HCT116 (cell line): ENCODE measurements around the gene DEFB132.

Experiments used
- CEBPB ChIP-seq: IDR thresholded peaks from 2 replicates; pipeline ENCODE4 v1.6.1; 2012; ENCODE audit warnings: low read depth
- CTCF ChIP-seq, 3 experiments: fragments of 200-600 bp in 1 of 3; sonication (generic) in 1 of 3; IDR thresholded peaks in 2 of 3; conservative IDR thresholded peaks in 1 of 3; 2 replicates each; pipeline ENCODE4 v1.5.1; 2012 to 2017; ENCODE audit warnings: low read depth in 2 of 3, low read length in 2 of 3, antibody characterized with exemption in 1 of 3, borderline replicate concordance in 1 of 3, control low read depth in 1 of 3, mild to moderate bottlenecking in 1 of 3, mixed read lengths in 1 of 3, mixed run types in 1 of 3, moderate library complexity in 1 of 3; ENCODE audit not compliant: insufficient read depth in 1 of 3
- EGR1 ChIP-seq: IDR thresholded peaks from 2 replicates; pipeline ENCODE4 v1.6.1; 2012; ENCODE audit warnings: low read depth
- EZH2 ChIP-seq: fragments of 200-600 bp; sonication (generic); IDR thresholded peaks from 2 replicates; pipeline ENCODE4 v1.6.1; 2017; ENCODE audit warnings: antibody characterized with exemption, mixed run types
- EZH2phosphoT487 ChIP-seq: fragments of 200-600 bp; IDR thresholded peaks from 2 replicates; pipeline ENCODE4 v1.6.1; 2018; ENCODE audit warnings: antibody characterized with exemption, borderline replicate concordance
- FOSL1 ChIP-seq: IDR thresholded peaks from 2 replicates; pipeline ENCODE4 v1.6.1; 2012; ENCODE audit warnings: low read depth
- JUND ChIP-seq: IDR thresholded peaks from 2 replicates; pipeline ENCODE4 v1.6.1; 2012
- MAX ChIP-seq: IDR thresholded peaks from 2 replicates; pipeline ENCODE4 v1.6.1; 2012
- POLR2A ChIP-seq: IDR thresholded peaks from 2 replicates; pipeline ENCODE4 v1.7.0; 2011; ENCODE audit warnings: borderline replicate concordance; ENCODE audit not compliant: insufficient read depth, insufficient read length; ENCODE audit errors: extremely low read depth
- RAD21 ChIP-seq: IDR thresholded peaks from 2 replicates; pipeline ENCODE4 v1.6.1; 2012; ENCODE audit warnings: low read depth, mild to moderate bottlenecking
- SRF ChIP-seq: IDR thresholded peaks from 2 replicates; pipeline ENCODE4 v1.6.1; 2012; ENCODE audit warnings: low read depth
- ZNF274 ChIP-seq: fragments of 200-500 bp; sonication (Bioruptor generic); IDR thresholded peaks from 2 replicates; pipeline ENCODE4 v1.6.1; 2014; ENCODE audit warnings: mild to moderate bottlenecking, low read depth, low read length, inconsistent platforms
- TF ChIP-seq, protein P1 (sequence below): IDR thresholded peaks from 2 replicates; pipeline ENCODE4 v1.6.1; 2012; ENCODE audit warnings: low read depth
- TF ChIP-seq, protein P2 (sequence below): IDR thresholded peaks from 2 replicates; pipeline ENCODE4 v1.6.1; 2012

GRCh38 chr20:258269-258858, 840 bp downstream of the DEFB132 start:
- TF ChIP-seq CTCF (IDR thresholded peaks at IDR 0.05 in 2 of 3, conservative IDR thresholded peaks at IDR 0.05 in 1 of 3; ENCODE audit: borderline replicate concordance in 1 of 3, insufficient read depth in 1 of 3, low read depth in 2 of 3, low read length in 2 of 3): no peak
- TF ChIP-seq ZNF274: no peak
- TF ChIP-seq EZH2: no peak
- TF ChIP-seq, protein P1, sequence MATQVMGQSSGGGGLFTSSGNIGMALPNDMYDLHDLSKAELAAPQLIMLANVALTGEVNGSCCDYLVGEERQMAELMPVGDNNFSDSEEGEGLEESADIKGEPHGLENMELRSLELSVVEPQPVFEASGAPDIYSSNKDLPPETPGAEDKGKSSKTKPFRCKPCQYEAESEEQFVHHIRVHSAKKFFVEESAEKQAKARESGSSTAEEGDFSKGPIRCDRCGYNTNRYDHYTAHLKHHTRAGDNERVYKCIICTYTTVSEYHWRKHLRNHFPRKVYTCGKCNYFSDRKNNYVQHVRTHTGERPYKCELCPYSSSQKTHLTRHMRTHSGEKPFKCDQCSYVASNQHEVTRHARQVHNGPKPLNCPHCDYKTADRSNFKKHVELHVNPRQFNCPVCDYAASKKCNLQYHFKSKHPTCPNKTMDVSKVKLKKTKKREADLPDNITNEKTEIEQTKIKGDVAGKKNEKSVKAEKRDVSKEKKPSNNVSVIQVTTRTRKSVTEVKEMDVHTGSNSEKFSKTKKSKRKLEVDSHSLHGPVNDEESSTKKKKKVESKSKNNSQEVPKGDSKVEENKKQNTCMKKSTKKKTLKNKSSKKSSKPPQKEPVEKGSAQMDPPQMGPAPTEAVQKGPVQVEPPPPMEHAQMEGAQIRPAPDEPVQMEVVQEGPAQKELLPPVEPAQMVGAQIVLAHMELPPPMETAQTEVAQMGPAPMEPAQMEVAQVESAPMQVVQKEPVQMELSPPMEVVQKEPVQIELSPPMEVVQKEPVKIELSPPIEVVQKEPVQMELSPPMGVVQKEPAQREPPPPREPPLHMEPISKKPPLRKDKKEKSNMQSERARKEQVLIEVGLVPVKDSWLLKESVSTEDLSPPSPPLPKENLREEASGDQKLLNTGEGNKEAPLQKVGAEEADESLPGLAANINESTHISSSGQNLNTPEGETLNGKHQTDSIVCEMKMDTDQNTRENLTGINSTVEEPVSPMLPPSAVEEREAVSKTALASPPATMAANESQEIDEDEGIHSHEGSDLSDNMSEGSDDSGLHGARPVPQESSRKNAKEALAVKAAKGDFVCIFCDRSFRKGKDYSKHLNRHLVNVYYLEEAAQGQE: no peak
- no peak for TF ChIP-seq EZH2phosphoT487
- TF ChIP-seq MAX: no peak
- TF ChIP-seq POLR2A: no peak
- TF ChIP-seq RAD21: no peak
- TF ChIP-seq CEBPB: no peak
- no peak for TF ChIP-seq SRF
- TF ChIP-seq JUND: no peak
- no peak for TF ChIP-seq EGR1
- TF ChIP-seq, protein P2, sequence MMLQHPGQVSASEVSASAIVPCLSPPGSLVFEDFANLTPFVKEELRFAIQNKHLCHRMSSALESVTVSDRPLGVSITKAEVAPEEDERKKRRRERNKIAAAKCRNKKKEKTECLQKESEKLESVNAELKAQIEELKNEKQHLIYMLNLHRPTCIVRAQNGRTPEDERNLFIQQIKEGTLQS: no peak
- no peak for TF ChIP-seq FOSL1
